Right cardiac atrium (tissue), 5 donors: ENCODE measurements around the gene PARP1. TPM values are rescaled to one million over a fixed set of nuclear protein-coding genes. Genes with fewer than 3 reads are reported as not detected.
"Not testable (repeated sequence)": the region's sequence is repeated elsewhere in the genome, so short reads cannot be mapped to it uniquely, and the experiment has no call there.

Experiments used
- ATAC-seq, 2 donors: fragments of 200-7000 bp; cut with Tn5 transposase; one replicate each; pipeline versions ENCODE4 v1.8.0 to v1.9.1; 2020; ENCODE audit warnings: moderate library complexity in 2 of 2, mild to moderate bottlenecking in 1 of 2
- DNase-seq, 3 donors: peaks; one replicate each; pipeline ENCODE4 v3.0.0-alpha.2; 2020
- H3K27ac ChIP-seq: one replicate; pipeline ENCODE4 v1.5.1; 2013; ENCODE audit warnings: mild to moderate bottlenecking, low read length, control low read depth, moderate library complexity
- H3K27me3 ChIP-seq: one replicate; pipeline ENCODE4 v1.6.1; 2013; ENCODE audit not compliant: control insufficient read depth, insufficient read depth
- H3K4me1 ChIP-seq: one replicate; pipeline ENCODE4 v1.6.1; 2013; ENCODE audit warnings: low read length; ENCODE audit not compliant: control insufficient read depth, insufficient read depth
- H3K4me3 ChIP-seq: one replicate; pipeline ENCODE4 v1.5.1; 2013; ENCODE audit warnings: low read length, control low read depth
- H3K9me3 ChIP-seq: one replicate; pipeline ENCODE4 v1.6.1; 2013; ENCODE audit warnings: low read length; ENCODE audit not compliant: control insufficient read depth
- WGBS: extraction: QIAGEN DNeasy Blood & Tissue Kit; methylation state at CpG from one replicate; pipeline ENCODE4 v1.1.7; 2013; 5-methylcytosine and 5-hydroxymethylcytosine counted together
- intact Hi-C, 4 donors: fragments of 100-400 bp; cut with DNase I; formaldehyde crosslinking; loops; one replicate each; pipeline versions ENCODE4 v1.11.0 to v1.14.0; 2022 to 2023
- polyA plus RNA-seq: library from polyadenylated mRNA; stranded (reverse); fragments of 200-250 nt; gene quantifications from one replicate; pipeline ENCODE4 v1.2.3, GENCODE V29; 2013
- total RNA-seq, 4 donors: library from RNA; stranded (reverse); fragmentation: NEBNext Ultra II Directional; extraction: Animal tissue kit (Norgen Biotek cat#: 25700); gene quantifications; one replicate each; pipeline ENCODE4 v1.2.1, GENCODE V29; 2021
- donor health status: healthy with polysubstance abuse.
- donor health status: DM: no; HTN: yes; CAD: no.
- donor health status: DM: no; HTN: no; CAD: no.
- donor health status: DM: no; HTN: yes; CAD: no; lungs with severe emphysema.
- donor health status: DM: yes; HTN: yes; CAD: no.

The PARP1 gene
- total and polyA plus RNA-seq, 5 donors: 34.2 to 61.6 (median 54.0) TPM

DNA sequence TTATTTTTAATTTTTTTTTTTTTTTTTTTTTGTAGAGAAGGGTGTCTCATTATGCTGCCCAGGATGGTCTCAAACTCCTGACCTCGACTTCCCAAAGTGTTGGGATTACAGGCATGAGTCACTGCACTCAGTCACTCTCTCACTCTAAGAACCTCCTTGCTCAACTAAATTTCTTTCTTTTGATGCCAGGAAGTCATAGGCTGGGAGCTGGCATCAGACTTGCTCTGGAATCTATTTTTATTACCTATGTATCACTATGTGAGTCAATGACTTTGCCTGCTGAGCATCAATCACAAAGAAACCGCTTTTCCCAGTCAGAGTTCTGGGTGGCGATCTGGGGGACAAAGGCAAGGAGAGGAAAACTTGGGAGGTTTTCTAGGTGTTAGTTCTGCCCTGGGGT is 35.5 kb upstream of the PARP1 start:
- 78% methylated on average over 3 of the region's 3 CpGs for WGBS
- Histone ChIP-seq H3K4me1 (no peaks in the 10 kb centered on the region), H3K9me3 (no peaks in the 10 kb centered on the region), H3K4me3 (no peak overlapping the region), H3K27me3 (no peaks in the 10 kb centered on the region), H3K27ac (no peak overlapping the region)
- ATAC-seq: no peak
- intact Hi-C loops: no loop called here
- no peak for DNase-seq

DNA sequence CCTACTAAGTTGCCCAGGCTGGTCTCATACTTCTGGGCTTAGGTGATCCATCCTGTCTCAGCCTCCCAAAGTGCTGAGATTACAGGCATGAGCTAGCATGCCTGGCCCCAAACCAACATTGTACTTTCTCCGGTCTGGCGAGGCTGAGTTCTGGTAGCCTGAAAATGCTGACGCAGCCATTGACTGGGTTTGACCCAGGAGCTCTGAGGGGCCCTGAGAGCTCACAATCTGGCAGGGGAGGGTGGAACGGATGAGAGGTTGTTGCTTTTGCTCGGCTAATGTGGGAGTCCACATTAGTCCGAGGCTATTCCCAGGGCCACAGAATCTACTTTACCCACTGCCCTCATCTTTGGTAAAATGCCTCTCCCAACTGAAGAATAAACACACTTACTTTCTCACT is 35.1 kb upstream of the PARP1 start:
- Histone ChIP-seq H3K9me3 (no peaks in the 10 kb centered on the region), H3K27ac (no peak overlapping the region), H3K4me3 (no peak overlapping the region), H3K27me3 (no peaks in the 10 kb centered on the region), H3K4me1 (no peaks in the 10 kb centered on the region)
- WGBS: 72% methylated on average over 6 of the region's 6 CpGs
- peak in 1 of 2 donors; percentile 55 for ATAC-seq
- intact Hi-C loops: no loop called here
- DNase-seq: no peak

DNA sequence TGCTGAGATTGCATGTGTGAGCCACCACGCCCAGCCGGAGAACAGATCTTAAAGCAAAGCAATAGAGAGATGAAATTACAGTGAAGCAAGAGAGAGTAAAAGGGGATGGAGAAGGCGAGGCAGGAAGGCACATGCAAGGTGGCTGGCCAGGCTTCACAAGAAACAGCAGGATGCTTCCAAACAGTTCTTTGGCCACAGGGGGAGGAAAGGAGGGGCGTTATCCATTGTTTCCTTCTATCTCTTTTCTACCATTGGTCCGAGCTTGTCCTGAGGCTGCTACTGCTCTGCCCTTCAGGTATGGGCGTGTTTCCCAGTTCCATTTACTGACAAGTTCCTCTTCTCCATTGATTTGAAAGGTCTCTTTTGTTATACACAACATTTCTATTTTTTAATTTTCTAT is 33.7 kb upstream of the PARP1 start:
- H3K4me3 ChIP-seq: no peak overlapping the region
- H3K9me3 ChIP-seq: no peaks in the 10 kb centered on the region
- no peak for DNase-seq
- intact Hi-C loops: no loop called here
- no peaks in the 10 kb centered on the region for H3K27me3 ChIP-seq
- WGBS: 82% methylated on average over 6 of the region's 6 CpGs
- no peak for ATAC-seq
- H3K27ac ChIP-seq: no peak overlapping the region
- no peaks in the 10 kb centered on the region for H3K4me1 ChIP-seq

DNA sequence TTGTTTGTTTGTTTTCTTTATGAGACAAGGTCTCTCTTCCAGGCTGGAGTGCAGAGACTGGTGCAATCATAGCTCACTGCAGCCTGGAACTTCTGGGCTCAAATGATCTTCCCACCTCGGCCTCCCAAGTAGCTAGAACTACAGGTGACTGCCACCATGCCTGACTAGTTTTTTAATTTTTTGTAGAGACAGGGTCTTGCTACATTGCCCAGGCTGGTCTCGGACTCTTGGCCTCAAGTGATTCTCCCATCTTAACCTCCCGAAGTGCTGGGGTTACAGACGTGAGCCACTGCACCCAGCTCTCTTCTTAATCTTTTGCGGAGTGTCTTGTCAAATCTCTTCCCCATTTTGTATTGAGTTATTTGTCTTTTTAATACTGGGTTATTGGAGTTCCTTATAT is 32.6 kb upstream of the PARP1 start:
- Histone ChIP-seq H3K9me3 (no peaks in the 10 kb centered on the region), H3K4me3 (no peak overlapping the region), H3K27me3 (no peaks in the 10 kb centered on the region), H3K4me1 (no peaks in the 10 kb centered on the region), H3K27ac (no peak overlapping the region)
- WGBS: 82% methylated on average over 5 of the region's 5 CpGs
- DNase-seq (no peak), ATAC-seq (no peak)
- intact Hi-C loops: no loop called here

DNA sequence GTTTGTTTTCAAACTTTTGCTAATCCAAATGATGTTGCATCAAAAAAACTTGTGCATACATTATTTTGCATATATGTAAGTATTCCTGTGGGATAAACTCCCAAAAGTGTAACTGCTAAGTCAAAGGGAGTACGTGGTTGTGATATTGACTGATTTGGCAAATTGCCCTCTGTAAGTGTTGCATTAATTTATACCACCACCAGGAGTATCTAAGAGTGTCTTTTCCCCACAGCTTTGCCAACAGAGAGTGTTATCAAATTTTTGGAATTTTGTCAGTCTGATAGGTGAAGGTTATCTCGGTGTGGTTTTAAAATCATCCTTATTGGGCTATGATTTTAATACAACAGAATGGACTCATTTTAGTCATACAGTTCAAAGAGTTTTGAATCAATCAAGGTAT is 30.1 kb upstream of the PARP1 start:
- Histone ChIP-seq H3K4me3 (no peak overlapping the region), H3K27me3 (no peaks in the 10 kb centered on the region), H3K27ac (no peak overlapping the region), H3K4me1 (no peaks in the 10 kb centered on the region), H3K9me3 (no peaks in the 10 kb centered on the region)
- WGBS: 45% methylated on average over 2 of the region's 2 CpGs
- intact Hi-C loops: no loop called here
- no peak for DNase-seq
- ATAC-seq: no peak

DNA sequence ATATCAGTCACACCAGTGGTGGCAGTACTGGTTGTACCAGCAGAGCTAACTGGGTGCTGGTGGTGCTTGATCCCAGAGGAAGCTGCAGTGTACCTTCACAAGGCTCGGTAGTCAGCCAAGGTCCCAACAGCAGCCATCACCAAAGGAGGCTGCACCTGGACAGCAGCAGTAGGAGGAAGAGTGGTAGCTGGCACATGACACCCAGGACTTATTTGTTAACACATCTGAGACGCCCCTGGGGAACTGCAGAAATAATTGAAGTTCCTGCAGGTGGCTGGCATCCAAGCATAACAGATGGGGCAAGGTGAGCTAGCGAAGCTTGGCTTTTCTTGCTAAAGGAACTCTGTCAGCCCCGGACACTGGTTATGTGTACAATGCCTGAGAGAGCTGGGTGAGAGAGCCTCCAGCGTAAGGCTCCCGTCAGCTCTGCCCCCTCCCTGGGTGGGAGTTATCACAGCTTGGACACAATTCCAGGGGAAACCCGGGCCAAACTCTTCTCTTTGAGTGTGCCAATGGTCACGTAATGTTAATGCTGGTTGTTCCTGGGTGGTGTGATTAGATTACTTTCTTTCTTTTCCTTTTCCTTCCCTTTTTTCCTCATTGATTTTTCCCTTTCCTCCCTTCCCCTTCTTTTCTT is 29.1 kb upstream of the PARP1 start:
- no peaks in the 10 kb centered on the region for H3K9me3 ChIP-seq
- H3K27me3 ChIP-seq: no peaks in the 10 kb centered on the region
- intact Hi-C loops: no loop called here
- no peak overlapping the region for H3K4me3 ChIP-seq
- 31% methylated on average over 8 of the region's 8 CpGs for WGBS
- H3K4me1 ChIP-seq: no peaks in the 10 kb centered on the region
- ATAC-seq (no peak), DNase-seq (no peak)
- H3K27ac ChIP-seq: no peak overlapping the region

DNA sequence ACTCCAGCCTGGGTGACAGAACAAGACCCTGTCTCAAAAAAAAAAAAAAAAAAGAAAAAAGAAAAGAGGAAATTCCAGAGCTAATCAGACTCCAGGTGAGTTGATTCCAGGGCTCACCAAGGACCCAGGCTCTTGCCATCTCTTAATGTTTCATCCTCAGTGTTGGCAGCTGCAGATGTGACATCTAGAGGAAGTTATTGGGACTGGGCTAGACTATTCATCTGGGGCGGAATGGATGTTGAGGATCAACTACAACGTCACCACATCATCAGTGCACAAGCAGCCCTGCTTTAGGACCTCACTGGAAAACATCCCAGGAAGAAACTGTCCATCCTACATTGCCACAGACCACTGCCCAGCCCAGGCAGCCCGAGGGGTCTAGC is 28.6 kb upstream of the PARP1 start:
- WGBS: 76% methylated on average over 3 of the region's 3 CpGs
- Histone ChIP-seq H3K27ac (no peak overlapping the region), H3K27me3 (no peaks in the 10 kb centered on the region), H3K9me3 (no peaks in the 10 kb centered on the region), H3K4me1 (no peaks in the 10 kb centered on the region), H3K4me3 (no peak overlapping the region)
- no peak for DNase-seq
- intact Hi-C loops: no loop called here
- ATAC-seq: no peak

DNA sequence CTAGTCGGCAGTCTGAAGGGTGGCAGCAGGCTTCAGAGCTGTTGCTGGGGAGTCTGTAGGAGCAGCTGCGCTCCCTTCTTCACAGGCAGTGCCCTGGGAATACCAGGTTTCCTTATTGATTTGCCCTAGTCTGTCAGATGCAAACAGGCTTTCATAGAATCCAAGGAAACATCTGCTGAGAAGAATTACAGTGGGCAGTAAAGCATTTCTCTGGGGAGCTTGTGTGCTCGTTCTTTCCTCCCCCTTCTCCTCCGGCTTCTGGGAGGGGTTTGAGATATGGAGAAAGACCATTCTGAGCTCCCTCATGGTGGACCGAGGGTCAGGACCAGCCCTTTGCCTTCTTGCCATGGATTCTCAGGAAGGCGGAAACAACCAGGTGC is 25.4 kb upstream of the PARP1 start:
- intact Hi-C loops: no loop called here
- no peaks in the 10 kb centered on the region for H3K9me3 ChIP-seq
- WGBS: 56% methylated on average over 6 of the region's 6 CpGs
- no peaks in the 10 kb centered on the region for H3K4me1 ChIP-seq
- H3K27me3 ChIP-seq: no peaks in the 10 kb centered on the region
- no peak overlapping the region for H3K4me3 ChIP-seq
- DNase-seq: no peak
- no peak overlapping the region for H3K27ac ChIP-seq
- ATAC-seq: no peak

DNA sequence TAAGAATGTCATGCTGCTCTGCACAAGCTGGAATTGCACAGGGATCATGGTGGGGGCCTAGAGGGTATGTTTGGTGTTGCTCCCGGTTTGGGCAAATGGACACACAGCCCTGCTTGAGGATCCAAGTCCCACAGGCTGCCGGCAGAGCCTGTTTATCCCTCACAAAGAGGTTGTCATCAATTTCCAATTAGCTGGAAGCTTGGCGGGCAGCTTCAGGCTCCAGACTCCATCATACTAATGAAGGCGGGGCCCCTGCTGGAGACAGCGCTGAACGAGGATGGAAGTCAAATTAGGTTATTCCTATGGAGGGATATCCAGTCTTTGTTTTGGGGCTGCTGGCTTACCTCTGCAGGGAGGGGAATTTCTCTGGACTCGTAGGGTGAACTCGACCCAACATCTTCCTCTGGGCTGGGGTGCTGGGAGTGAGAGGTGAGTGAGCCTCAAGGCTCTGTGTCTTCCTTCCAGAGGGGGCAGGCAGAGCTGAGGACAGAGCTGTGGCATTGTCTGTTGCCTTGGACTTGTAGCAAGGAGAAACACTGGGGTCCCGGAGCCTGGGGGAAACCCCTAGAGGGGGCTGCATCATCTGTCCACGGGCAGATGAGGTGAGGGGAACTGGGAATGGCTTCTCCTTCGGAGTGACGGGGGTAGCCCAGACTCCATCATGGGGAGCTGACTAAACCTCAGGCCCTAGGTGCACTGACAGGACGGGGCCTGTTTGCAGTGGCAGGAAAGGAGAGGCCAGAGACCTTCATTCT is 24.9 kb upstream of the PARP1 start:
- Histone ChIP-seq H3K27me3 (no peaks in the 10 kb centered on the region), H3K9me3 (no peaks in the 10 kb centered on the region), H3K4me1 (no peaks in the 10 kb centered on the region), H3K27ac (no peak overlapping the region), H3K4me3 (no peak overlapping the region)
- WGBS: 81% methylated on average over 13 of the region's 13 CpGs
- intact Hi-C loops: no loop called here
- DNase-seq (no peak), ATAC-seq (no peak)

DNA sequence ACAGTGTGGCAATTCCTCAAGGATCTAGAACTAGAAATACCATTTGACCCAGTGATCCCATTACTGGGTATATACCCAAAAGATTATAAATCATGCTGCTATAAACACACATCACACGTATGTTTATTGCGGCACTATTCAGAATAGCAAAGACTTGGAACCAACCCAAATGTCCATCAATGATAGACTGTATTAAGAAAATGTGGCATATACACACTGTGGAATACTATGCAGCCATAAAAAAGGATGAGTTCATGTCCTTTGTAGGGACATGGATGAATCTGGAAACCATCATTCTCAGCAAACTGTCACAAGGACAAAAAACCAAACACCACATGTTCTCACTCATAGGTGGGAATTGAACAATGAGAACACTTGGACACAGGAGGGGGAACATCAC is 24.0 kb upstream of the PARP1 start:
- 96% methylated on average over 2 of the region's 2 CpGs for WGBS
- H3K27ac ChIP-seq, H3K4me3 ChIP-seq, H3K4me1 ChIP-seq, DNase-seq, intact Hi-C loops, H3K9me3 ChIP-seq, ATAC-seq, H3K27me3 ChIP-seq: not testable (repeated sequence)

DNA sequence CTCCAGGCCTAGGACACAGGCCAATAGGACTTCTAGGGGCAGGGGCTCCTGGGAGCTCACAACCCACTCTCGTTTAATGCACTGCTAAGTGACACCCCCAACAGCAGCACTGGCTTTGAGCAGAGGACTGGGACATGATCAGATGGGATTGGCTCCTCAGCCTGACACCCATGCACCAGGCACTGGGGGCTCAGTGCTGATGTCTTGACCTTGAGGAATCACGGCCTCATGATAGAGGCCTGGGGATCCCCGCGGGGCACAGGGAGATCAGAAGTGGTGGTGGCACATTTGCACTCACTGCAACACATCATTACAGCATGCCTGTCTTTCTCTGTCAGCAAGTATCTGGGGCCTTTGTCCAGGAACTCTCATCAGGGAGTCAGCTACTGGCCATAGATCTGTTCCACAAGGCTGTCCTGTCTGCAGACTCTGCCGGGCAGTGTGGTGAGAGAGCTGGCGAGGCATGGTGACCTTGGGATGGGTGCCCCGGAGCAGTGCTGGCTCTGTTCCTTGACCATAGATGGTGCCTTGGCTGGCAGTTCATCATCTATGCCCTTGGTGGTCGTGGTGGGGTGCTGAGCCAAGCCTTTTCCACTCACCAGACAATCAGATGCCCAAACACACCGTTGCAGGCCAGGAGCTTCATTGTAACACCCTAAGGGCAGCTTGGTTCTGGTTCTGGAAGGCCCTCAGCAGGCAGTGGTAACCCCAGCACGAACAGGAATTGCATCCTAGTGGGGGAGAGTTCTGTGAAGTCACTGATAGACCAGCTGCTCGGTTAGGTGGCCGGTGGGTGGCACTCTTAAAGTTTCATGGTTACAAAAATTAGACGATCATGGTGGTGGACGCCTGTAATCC is 22.2 kb upstream of the PARP1 start:
- ATAC-seq (peak; percentile 55 to 66), DNase-seq (no peak)
- Histone ChIP-seq H3K9me3 (no peaks in the 10 kb centered on the region), H3K4me3 (no peak overlapping the region), H3K27me3 (no peaks in the 10 kb centered on the region), H3K27ac (no peak overlapping the region), H3K4me1 (no peaks in the 10 kb centered on the region)
- intact Hi-C loops: loop anchor here in 2 of 4 donors (10.0 kb wide), 3 partner anchors 115 to 395 kb away; partner anchors contain the start of gene STUM (in 1 of the 2)
- 70% methylated on average over 14 of the region's 14 CpGs for WGBS
